HFF-Myc (cell line): ENCODE data around the gene DLK1.

ENCODE experiments used
- DNase-seq: peaks from one replicate; pipeline ENCODE4 v3.0.0-alpha.2; 2011; ENCODE audit warnings: low read depth; ENCODE audit errors: extremely low read depth
- H3K4me3 ChIP-seq: replicated peaks from 2 replicates; pipeline ENCODE4 v1.5.1; 2011; ENCODE audit warnings: low read depth, mild to moderate bottlenecking, control low read depth, low read length
- CTCF ChIP-seq: IDR thresholded peaks from 2 replicates; pipeline ENCODE4 v1.5.1; 2012; ENCODE audit warnings: mild to moderate bottlenecking, low read depth, low read length, control low read depth; ENCODE audit errors: missing control alignments

DLK1 gene

GRCh38 chr14:100783630-100784370 lies 57.1 kb downstream of the DLK1 start:
- TF ChIP-seq CTCF = no peak
- H3K4me3 ChIP-seq = no peak overlapping the region
- DNase-seq = no peak

- no peak for DNase-seq
- no peak overlapping the region for H3K4me3 ChIP-seq
- TF ChIP-seq CTCF = no peak
Observed at GRCh38 chr14:100784523-100785337, 58.0 kb downstream of the DLK1 start.

GRCh38 chr14:100785338-100785615 lies 58.6 kb downstream of the DLK1 start:
- no peak overlapping the region for H3K4me3 ChIP-seq
- DNase-seq = no peak
- no peak for TF ChIP-seq CTCF

GRCh38 chr14:100785626-100786025 lies 58.9 kb downstream of the DLK1 start:
- no peak for DNase-seq
- no peak for TF ChIP-seq CTCF
- no peak overlapping the region for H3K4me3 ChIP-seq

GRCh38 chr14:100786131-100786530 lies 59.4 kb downstream of the DLK1 start:
- no peak for DNase-seq
- TF ChIP-seq CTCF = no peak

GRCh38 chr14:100786576-100787219 lies 60.0 kb downstream of the DLK1 start:
- no peak overlapping the region for H3K4me3 ChIP-seq
- no peak for DNase-seq
- TF ChIP-seq CTCF = no peak

More at GRCh38 chr14:100786131-100786530, 59.4 kb downstream of the DLK1 start:
- no peak overlapping the region for H3K4me3 ChIP-seq
